Keratinocyte (primary cell): ENCODE data around the gene ZNF292.

ENCODE experiments used
- CTCF ChIP-seq, 3 experiments: IDR thresholded peaks in 1 of 3; conservative IDR thresholded peaks in 1 of 3; optimal IDR thresholded peaks in 1 of 3; 2 replicates in 2 of 3; 3 replicates in 1 of 3; pipeline versions ENCODE3 to v1.5.1; 2011; ENCODE audit warnings: low read length in 3 of 3, mild to moderate bottlenecking in 3 of 3, moderate library complexity in 2 of 3, control low read depth in 1 of 3, inconsistent platforms in 1 of 3; ENCODE audit not compliant: insufficient read depth in 2 of 3; ENCODE audit errors: extremely low read depth in 1 of 3
- EZH2 ChIP-seq: IDR thresholded peaks from one replicate; pipeline ENCODE4 v1.6.1; 2012; ENCODE audit warnings: inconsistent platforms, mild to moderate bottlenecking, low read length, moderate library complexity

DNA sequence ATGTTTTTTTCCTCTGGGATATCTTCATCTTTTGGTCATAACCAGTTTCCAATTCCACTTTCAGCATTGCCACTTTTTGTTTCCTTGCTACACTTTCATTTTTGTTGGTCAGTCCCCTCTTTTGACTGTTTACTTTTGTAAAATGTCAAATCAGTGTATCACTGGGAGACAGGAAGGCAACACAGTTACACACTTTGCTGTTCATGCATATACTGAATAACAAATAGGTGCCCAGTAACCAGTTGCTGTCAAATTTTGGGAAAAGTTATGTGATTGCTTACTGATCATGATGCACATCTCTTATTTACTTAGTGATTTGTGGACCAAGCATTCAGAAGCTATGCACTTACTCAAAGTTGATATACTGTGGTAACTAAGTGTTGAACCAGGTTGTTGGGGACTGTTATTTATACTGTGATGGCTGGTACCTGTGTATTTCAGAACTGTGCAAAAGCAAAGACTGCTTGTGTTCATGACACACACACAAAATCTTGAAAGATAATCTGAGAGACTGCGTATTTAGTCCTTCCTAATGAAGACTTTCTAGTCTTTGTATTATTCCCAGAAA is 41.0 kb downstream of the ZNF292 start:
- no peak for TF ChIP-seq EZH2
- TF ChIP-seq CTCF (optimal IDR thresholded peaks at IDR 0.05 in 1 of 3, IDR thresholded peaks at IDR 0.05 in 1 of 3, conservative IDR thresholded peaks at IDR 0.05 in 1 of 3; ENCODE audit: extremely low read depth in 1 of 3, insufficient read depth in 2 of 3, low read length in 3 of 3) = no peak
